Pancreas (tissue), 10 donors: ENCODE measurements around the gene TMED5. TPM values are rescaled to one million over a fixed set of nuclear protein-coding genes. Genes with fewer than 3 reads are reported as not detected.

Experiments used
- ATAC-seq, 4 donors: fragments of 200-7000 bp; cut with Tn5 transposase; one replicate each; pipeline versions ENCODE4 v1.8.0 to v1.9.1; 2020; ENCODE audit warnings: mild to moderate bottlenecking in 4 of 4, moderate library complexity in 4 of 4
- DNase-seq, 6 donors: peaks; one replicate each; pipeline ENCODE4 v3.0.0-alpha.2; 2020
- FAIRE-seq: peaks from 2 replicates; lab custom pipeline; 2012; peaks lifted over from hg19 to GRCh38; lab: Jason Lieb, UNC
- H3K27ac ChIP-seq, 4 donors: fragments of 200-600 bp; sonication (generic); 1 replicate in 3 of 4; 2 replicates in 1 of 4; pipeline versions ENCODE4 v1.5.0 to v1.8.0; 2020
- H3K27me3 ChIP-seq, 4 donors: fragments of 200-600 bp; one replicate each; pipeline ENCODE4 v1.8.0; 2021
- H3K36me3 ChIP-seq, 3 donors: fragments of 200-600 bp; sonication (generic) in 1 of 3; one replicate each; pipeline versions ENCODE4 v1.5.0 to v1.8.0; 2020 to 2021
- H3K4me1 ChIP-seq, 3 donors: fragments of 200-600 bp; one replicate each; pipeline ENCODE4 v1.8.0; 2021
- H3K4me3 ChIP-seq, 4 donors: fragments of 200-600 bp; sonication (generic) in 2 of 4; one replicate each; pipeline versions ENCODE4 v1.5.0 to v1.8.0; 2020 to 2021
- H3K9me3 ChIP-seq, 4 donors: fragments of 200-600 bp; one replicate each; pipeline ENCODE4 v1.8.0; 2021
- WGBS, 2 donors: extraction: QIAGEN DNeasy Blood & Tissue Kit; methylation state at CpG; one replicate each; pipeline ENCODE4 v1.1.7; 2013; 5-methylcytosine and 5-hydroxymethylcytosine counted together
- intact Hi-C, 3 donors: fragments of 100-400 bp; cut with DNase I; formaldehyde crosslinking; loops; one replicate each; pipeline versions ENCODE4 v1.11.1 to v1.14.2; 2022
- polyA plus RNA-seq, 2 donors: library from polyadenylated mRNA; stranded (reverse); fragments of 200-250 nt; gene quantifications; one replicate each; pipeline ENCODE4 v1.2.3, GENCODE V29; 2013
- total RNA-seq, 6 donors: library from RNA; stranded (reverse); fragmentation: NEBNext Ultra II Directional in 4 of 6; extraction: Animal tissue kit (Norgen Biotek cat#: 25700) in 4 of 6; gene quantifications; one replicate each; pipeline versions ENCODE4 v1.2.1 to v1.2.4, GENCODE V29; 2021 to 2023
- TF ChIP-seq, protein P1 (sequence below), 4 donors: fragments of 200-600 bp; sonication (generic) in 3 of 4; IDR thresholded peaks; one replicate each; pipeline versions ENCODE4 v1.5.0 to v1.8.0; 2021; ENCODE audit warnings: antibody characterized with exemption in 4 of 4
- donor health status: healthy with polysubstance abuse.
- donor health status: DM: no; HTN: no; CAD: no; lungs with moderate emphysema.
- donor health status: DM: no; HTN: no; CAD: no.
- donor health status: control.
- donor health status: control.
- donor health status: Bipolar disorder and iron deficiency.
- donor health status: DM: yes; HTN: yes; CAD: no.
- donor health status: DM: no; HTN: no; CAD: no.
- donor health status: DM: no; HTN: no; CAD: no.
- donor health status: DM: yes; HTN: yes; CAD: no.

Gene TMED5
- total and polyA plus RNA-seq, 8 donors, result 4.3 to 29.0 (median 17.9) TPM

DNA sequence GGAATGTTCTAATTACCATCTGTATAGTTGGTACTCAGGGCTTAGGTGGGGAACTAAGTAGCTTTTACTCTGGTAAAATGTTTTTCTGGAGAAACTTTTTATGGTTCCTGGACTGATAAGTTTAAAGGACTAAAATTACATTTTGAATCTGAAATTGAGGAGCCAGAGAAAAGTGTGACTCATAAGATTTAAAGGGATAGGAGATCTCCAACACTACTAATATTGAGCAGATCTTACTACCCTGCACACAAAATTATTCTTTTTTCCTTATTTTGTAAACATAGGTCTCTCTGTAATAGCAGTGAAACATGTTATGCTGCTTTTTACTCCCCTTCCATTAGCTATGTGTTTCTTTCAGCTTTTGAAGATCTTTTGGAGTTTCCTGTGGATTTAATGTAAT lies 68.7 kb downstream of the TMED5 start:
- H3K27ac ChIP-seq, result no peak overlapping the region
- peaks cover 0 to 20% (median 3%) of the 10 kb centered on the region in 3 donors for H3K36me3 ChIP-seq
- DNase-seq (no peak), ATAC-seq (no peak), FAIRE-seq (no peak)
- no peak overlapping the region for H3K4me3 ChIP-seq
- no peaks in the 10 kb centered on the region for H3K27me3 ChIP-seq
- no peaks in the 10 kb centered on the region for H3K9me3 ChIP-seq
- intact Hi-C loops, result no loop called here
- TF ChIP-seq, protein P1, sequence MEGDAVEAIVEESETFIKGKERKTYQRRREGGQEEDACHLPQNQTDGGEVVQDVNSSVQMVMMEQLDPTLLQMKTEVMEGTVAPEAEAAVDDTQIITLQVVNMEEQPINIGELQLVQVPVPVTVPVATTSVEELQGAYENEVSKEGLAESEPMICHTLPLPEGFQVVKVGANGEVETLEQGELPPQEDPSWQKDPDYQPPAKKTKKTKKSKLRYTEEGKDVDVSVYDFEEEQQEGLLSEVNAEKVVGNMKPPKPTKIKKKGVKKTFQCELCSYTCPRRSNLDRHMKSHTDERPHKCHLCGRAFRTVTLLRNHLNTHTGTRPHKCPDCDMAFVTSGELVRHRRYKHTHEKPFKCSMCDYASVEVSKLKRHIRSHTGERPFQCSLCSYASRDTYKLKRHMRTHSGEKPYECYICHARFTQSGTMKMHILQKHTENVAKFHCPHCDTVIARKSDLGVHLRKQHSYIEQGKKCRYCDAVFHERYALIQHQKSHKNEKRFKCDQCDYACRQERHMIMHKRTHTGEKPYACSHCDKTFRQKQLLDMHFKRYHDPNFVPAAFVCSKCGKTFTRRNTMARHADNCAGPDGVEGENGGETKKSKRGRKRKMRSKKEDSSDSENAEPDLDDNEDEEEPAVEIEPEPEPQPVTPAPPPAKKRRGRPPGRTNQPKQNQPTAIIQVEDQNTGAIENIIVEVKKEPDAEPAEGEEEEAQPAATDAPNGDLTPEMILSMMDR (IDR thresholded peaks at IDR 0.05), result no peak
- peaks cover 0 to 9% (median 8%) of the 10 kb centered on the region in 3 donors for H3K4me1 ChIP-seq

DNA sequence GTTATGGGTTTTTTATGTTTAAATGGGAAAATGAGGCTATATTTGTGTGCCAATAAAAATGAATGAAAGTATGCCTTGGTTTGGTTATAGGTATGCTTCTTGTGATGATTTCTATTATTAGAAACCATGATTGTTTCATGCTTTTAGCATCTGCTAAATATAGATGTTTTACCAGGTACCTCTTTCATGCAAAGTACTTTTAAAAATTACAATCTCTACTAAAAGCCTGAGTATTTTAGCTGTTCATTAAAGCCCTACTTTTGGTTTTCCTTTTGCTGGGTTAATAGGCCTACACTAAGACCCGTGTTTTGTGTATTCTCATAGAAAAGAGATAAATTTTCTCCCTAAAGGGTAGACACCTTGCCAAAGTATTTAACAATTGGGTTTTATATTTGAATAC lies 69.1 kb downstream of the TMED5 start:
- intact Hi-C loops, result no loop called here

DNA sequence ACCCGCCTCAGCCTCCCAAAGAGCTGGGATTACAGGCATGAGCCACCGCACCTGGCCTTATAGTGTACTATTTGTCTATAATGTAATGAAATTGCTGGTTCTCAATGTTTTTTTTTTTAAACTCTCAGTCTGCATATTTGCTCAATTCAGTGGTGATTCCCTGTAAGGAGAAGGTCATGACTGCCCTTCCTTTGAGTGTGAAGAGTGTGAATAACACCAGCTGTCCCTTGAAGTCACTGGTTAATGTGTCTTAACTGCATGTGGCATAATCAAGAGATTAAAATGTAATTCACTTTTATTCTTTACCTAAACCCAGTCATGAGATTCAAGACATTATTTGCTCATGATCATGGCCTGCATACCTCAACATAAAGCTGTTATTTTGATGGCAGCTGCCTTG lies 70.6 kb downstream of the TMED5 start:
- intact Hi-C loops, result no loop called here
- DNase-seq, result no peak
- H3K9me3 ChIP-seq, result no peaks in the 10 kb centered on the region
- TF ChIP-seq, protein P1 (IDR thresholded peaks at IDR 0.05), result no peak
- peaks cover 0 to 2% (median 0%) of the 10 kb centered on the region in 3 donors for H3K36me3 ChIP-seq
- no peak overlapping the region for H3K27ac ChIP-seq
- 86 to 93% methylated on average over 2 of the region's 2 CpGs for WGBS, 2 donors
- peaks cover 0 to 9% (median 8%) of the 10 kb centered on the region in 3 donors for H3K4me1 ChIP-seq
- no peaks in the 10 kb centered on the region for H3K27me3 ChIP-seq
- peak in 3 of 4 donors; percentile 36 to 63 (median 53) for ATAC-seq
- FAIRE-seq, result no peak
- H3K4me3 ChIP-seq, result no peak overlapping the region

More for the DNA sequence above, 69.1 kb downstream of the TMED5 start:
- H3K4me1 ChIP-seq, result peaks cover 0 to 9% (median 8%) of the 10 kb centered on the region in 3 donors
- no peak for ATAC-seq
- 74 to 88% methylated on average over 1 of the region's 1 CpG for WGBS, 2 donors
- H3K9me3 ChIP-seq, result no peaks in the 10 kb centered on the region
- peaks cover 0 to 17% (median under 1%) of the 10 kb centered on the region in 3 donors for H3K36me3 ChIP-seq
- no peak for FAIRE-seq
- H3K27me3 ChIP-seq, result no peaks in the 10 kb centered on the region
- TF ChIP-seq, protein P1 (IDR thresholded peaks at IDR 0.05), result no peak
- no peak for DNase-seq
- H3K4me3 ChIP-seq, result no peak overlapping the region
- no peak overlapping the region for H3K27ac ChIP-seq

GRCh38 chr1:93108335-93108734 lies 71.9 kb downstream of the TMED5 start:
- intact Hi-C loops, result no loop called here
- Histone ChIP-seq H3K27ac (no peak overlapping the region), H3K36me3 (no peaks in the 10 kb centered on the region), H3K9me3 (no peaks in the 10 kb centered on the region), H3K27me3 (no peaks in the 10 kb centered on the region), H3K4me1 (peaks cover 0 to 9% (median 8%) of the 10 kb centered on the region in 3 donors), H3K4me3 (no peak overlapping the region)
- DNase-seq, result no peak
- TF ChIP-seq, protein P1 (IDR thresholded peaks at IDR 0.05), result no peak
- ATAC-seq, result no peak
- WGBS, 2 donors, result 95 to 96% methylated on average over 2 of the region's 2 CpGs
- FAIRE-seq, result no peak

GRCh38 chr1:93107395-93107794 lies 72.8 kb downstream of the TMED5 start:
- Histone ChIP-seq H3K9me3 (no peaks in the 10 kb centered on the region), H3K36me3 (no peaks in the 10 kb centered on the region), H3K4me1 (peaks cover 0 to 9% (median 8%) of the 10 kb centered on the region in 3 donors), H3K4me3 (no peak overlapping the region), H3K27ac (no peak overlapping the region), H3K27me3 (no peaks in the 10 kb centered on the region)
- TF ChIP-seq, protein P1 (IDR thresholded peaks at IDR 0.05), result no peak
- FAIRE-seq (no peak), DNase-seq (no peak), ATAC-seq (no peak)
- intact Hi-C loops, result no loop called here
- 96 to 97% methylated on average over 4 of the region's 4 CpGs for WGBS, 2 donors
